Activated naive CD8-positive, alpha-beta T cell treated with anti-CD3 and anti-CD28 coated beads, Interleukin-2, amount 50 U/mL, for 24 hours (primary cell): ENCODE results near the gene CXXC5.

Experiments
- ATAC-seq: fragments of 150-1000 bp; cut with Tn5 transposase; one replicate; pipeline ENCODE4 v1.10.0; 2021
- DNase-seq: peaks from one replicate; pipeline ENCODE4 v3.0.0; 2021
- H3K27ac Mint-ChIP-seq: one replicate; pipeline ENCODE4 v1.8.0; 2021; ENCODE audit warnings: mild to moderate bottlenecking, mixed read lengths
- H3K27me3 Mint-ChIP-seq: one replicate; pipeline ENCODE4 v1.8.0; 2021; ENCODE audit warnings: mixed read lengths
- H3K36me3 Mint-ChIP-seq: one replicate; pipeline ENCODE4 v1.8.0; 2021; ENCODE audit warnings: low read depth, mixed read lengths
- H3K4me1 Mint-ChIP-seq: one replicate; pipeline ENCODE4 v1.8.0; 2021; ENCODE audit warnings: mixed read lengths
- H3K4me3 Mint-ChIP-seq: one replicate; pipeline ENCODE4 v1.8.0; 2021; ENCODE audit warnings: mild to moderate bottlenecking, moderate library complexity, mixed read lengths
- H3K9me3 Mint-ChIP-seq: one replicate; pipeline ENCODE4 v1.8.0; 2021; ENCODE audit warnings: mixed read lengths

CXXC5 gene

GRCh38 chr5:139683295-139684271 is 35.4 kb downstream of the CXXC5 start:
- Mint-ChIP-seq H3K4me1 (peaks cover 30% of the 10 kb centered on the region), H3K4me3 (no peak overlapping the region), H3K27ac (no peak overlapping the region), H3K36me3 (peaks cover 3% of the 10 kb centered on the region), H3K27me3 (no peaks in the 10 kb centered on the region), H3K9me3 (no peaks in the 10 kb centered on the region)
- ATAC-seq (no peak), DNase-seq (no peak)

DNA sequence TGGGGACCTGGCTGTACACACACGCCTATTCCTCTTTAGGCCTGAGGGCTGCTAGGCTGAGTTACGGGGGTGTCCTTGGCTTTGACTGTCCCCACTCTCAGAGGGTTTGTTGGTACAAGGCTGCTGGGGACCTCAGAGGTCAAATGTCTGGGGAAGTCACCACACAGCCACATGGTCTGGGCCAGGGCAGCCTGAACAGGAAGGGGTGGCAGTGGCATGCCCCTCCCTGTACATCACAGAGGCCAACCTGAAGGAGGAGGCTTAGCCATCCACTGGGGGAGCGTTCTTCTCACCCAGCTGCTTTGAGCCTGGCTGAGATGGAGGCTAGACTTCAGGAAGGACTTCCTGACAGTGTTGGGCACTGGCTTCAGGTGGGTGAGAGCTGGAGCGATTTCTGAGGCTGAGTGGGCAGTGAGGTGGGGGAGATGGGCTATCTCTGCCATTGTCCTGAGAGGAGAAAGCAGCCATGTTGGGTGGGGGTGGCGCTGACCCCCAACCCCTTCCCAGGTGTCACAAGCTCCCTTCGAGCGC is 36.3 kb downstream of the CXXC5 start:
- H3K27ac Mint-ChIP-seq, result peak overlapping the region; percentile 69
- DNase-seq (no peak), ATAC-seq (no peak)
- H3K4me3 Mint-ChIP-seq, result no peak overlapping the region
- H3K9me3 Mint-ChIP-seq, result no peaks in the 10 kb centered on the region
- peaks cover 3% of the 10 kb centered on the region for H3K36me3 Mint-ChIP-seq
- H3K27me3 Mint-ChIP-seq, result no peaks in the 10 kb centered on the region
- H3K4me1 Mint-ChIP-seq, result peaks cover 31% of the 10 kb centered on the region

DNA sequence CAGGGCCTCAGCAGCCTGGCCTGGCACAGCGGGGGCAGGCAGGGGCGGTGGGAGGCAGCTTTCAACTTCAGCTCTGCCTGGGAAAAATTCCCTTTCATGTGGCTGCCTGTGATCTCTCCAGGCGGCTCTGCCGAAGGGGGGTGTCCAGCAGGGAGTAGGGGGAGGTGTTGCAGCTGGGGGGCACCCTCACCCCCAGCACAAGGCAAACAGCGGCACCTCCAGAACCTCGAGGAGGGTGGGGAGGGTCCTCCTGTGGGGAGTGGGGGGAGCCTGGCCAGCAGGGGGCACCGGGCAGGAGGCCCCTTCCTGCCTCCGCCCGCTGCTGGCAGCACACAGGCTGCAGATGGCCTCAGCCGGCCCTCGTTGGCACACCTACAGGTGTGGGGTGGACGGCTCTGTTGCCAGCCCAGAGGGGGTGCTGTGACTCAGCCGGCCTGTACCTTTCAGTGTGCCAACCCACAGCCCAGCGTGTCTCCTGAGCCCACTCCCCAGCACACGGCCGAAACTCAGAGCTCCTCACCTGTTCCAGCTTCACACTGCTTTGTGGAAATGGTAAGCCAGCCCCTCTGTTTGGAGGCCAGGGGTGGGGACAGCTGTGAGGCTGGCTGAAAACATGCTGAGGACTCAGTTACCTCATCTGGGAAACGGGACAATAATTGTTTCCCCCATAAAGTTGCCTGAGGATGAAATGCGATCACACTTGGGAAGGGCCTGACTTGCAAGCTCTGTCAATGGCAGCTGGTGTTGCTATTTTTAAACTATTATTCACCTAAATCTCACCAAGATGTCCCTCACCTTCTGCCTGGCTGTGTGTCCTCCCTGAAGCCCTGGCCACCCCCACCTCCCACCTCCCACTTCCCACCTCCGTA is 37.0 kb downstream of the CXXC5 start:
- no peaks in the 10 kb centered on the region for H3K9me3 Mint-ChIP-seq
- ATAC-seq, result peak; percentile 13
- peaks cover 3% of the 10 kb centered on the region for H3K36me3 Mint-ChIP-seq
- no peak overlapping the region for H3K27ac Mint-ChIP-seq
- H3K27me3 Mint-ChIP-seq, result no peaks in the 10 kb centered on the region
- H3K4me3 Mint-ChIP-seq, result no peak overlapping the region
- peaks cover 31% of the 10 kb centered on the region for H3K4me1 Mint-ChIP-seq
- no peak for DNase-seq

DNA sequence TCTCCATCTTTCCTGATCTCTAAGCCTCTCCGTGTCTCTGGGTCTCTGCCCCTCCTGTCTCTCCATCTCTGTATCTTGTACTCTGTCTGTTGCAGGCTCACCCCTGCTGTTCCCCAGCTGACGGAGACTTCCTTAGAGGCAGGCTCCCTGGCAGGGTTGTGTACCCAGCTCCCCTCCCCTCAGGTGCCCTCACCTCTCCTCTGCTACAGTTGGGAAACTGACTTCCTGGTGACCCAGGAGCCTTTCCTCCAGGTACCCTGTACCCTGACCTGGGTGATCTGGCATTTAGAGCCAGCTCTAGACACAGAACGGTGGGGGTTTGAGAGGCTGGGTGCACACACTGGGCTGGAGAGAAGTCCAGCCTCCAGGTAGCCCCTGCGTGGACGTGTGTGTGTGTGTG is 37.7 kb downstream of the CXXC5 start:
- peaks cover 31% of the 10 kb centered on the region for H3K4me1 Mint-ChIP-seq
- H3K9me3 Mint-ChIP-seq, result no peaks in the 10 kb centered on the region
- H3K36me3 Mint-ChIP-seq, result peaks cover 3% of the 10 kb centered on the region
- no peak overlapping the region for H3K4me3 Mint-ChIP-seq
- H3K27ac Mint-ChIP-seq, result no peak overlapping the region
- no peak for DNase-seq
- H3K27me3 Mint-ChIP-seq, result no peaks in the 10 kb centered on the region
- ATAC-seq, result no peak

DNA sequence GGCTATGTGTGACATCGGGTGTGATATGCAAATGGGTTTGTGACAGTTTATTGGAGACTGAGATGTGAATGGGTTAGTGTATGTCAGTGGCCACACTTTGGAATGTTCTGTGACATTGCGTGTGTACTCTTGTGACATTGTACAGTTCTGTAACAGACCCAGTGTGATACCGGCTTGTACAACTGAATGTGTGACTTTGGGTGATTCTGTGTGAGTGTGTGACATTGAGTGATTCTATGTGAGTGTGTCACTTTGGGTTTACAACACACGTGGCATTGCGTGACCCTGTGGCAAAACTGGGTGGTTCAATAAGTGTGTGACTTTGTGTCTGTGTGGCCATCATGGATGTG is 38.2 kb downstream of the CXXC5 start:
- H3K36me3 Mint-ChIP-seq, result peaks cover 3% of the 10 kb centered on the region
- no peak overlapping the region for H3K27ac Mint-ChIP-seq
- DNase-seq (no peak), ATAC-seq (no peak)
- H3K4me3 Mint-ChIP-seq, result no peak overlapping the region
- H3K27me3 Mint-ChIP-seq, result no peaks in the 10 kb centered on the region
- no peaks in the 10 kb centered on the region for H3K9me3 Mint-ChIP-seq
- peaks cover 31% of the 10 kb centered on the region for H3K4me1 Mint-ChIP-seq

GRCh38 chr5:139686706-139687441 is 38.7 kb downstream of the CXXC5 start:
- no peak for ATAC-seq
- Mint-ChIP-seq H3K4me1 (peaks cover 31% of the 10 kb centered on the region), H3K36me3 (peaks cover 3% of the 10 kb centered on the region), H3K27ac (no peak overlapping the region), H3K27me3 (no peaks in the 10 kb centered on the region), H3K9me3 (no peaks in the 10 kb centered on the region), H3K4me3 (no peak overlapping the region)
- no peak for DNase-seq

- no peak overlapping the region for H3K27ac Mint-ChIP-seq
- DNase-seq, result no peak
- H3K4me3 Mint-ChIP-seq, result no peak overlapping the region
- H3K4me1 Mint-ChIP-seq, result peaks cover 31% of the 10 kb centered on the region
- ATAC-seq, result no peak
- peaks cover 3% of the 10 kb centered on the region for H3K36me3 Mint-ChIP-seq
- H3K27me3 Mint-ChIP-seq, result no peaks in the 10 kb centered on the region
- no peaks in the 10 kb centered on the region for H3K9me3 Mint-ChIP-seq
Measured at GRCh38 chr5:139687656-139688055, 39.5 kb downstream of the CXXC5 start.

- no peak overlapping the region for H3K27ac Mint-ChIP-seq
- H3K27me3 Mint-ChIP-seq, result no peaks in the 10 kb centered on the region
- DNase-seq (no peak), ATAC-seq (no peak)
- H3K9me3 Mint-ChIP-seq, result no peaks in the 10 kb centered on the region
- peaks cover 26% of the 10 kb centered on the region for H3K4me1 Mint-ChIP-seq
- no peak overlapping the region for H3K4me3 Mint-ChIP-seq
- peaks cover 2% of the 10 kb centered on the region for H3K36me3 Mint-ChIP-seq
Measured at GRCh38 chr5:139688088-139688702, 40.0 kb downstream of the CXXC5 start.

DNA sequence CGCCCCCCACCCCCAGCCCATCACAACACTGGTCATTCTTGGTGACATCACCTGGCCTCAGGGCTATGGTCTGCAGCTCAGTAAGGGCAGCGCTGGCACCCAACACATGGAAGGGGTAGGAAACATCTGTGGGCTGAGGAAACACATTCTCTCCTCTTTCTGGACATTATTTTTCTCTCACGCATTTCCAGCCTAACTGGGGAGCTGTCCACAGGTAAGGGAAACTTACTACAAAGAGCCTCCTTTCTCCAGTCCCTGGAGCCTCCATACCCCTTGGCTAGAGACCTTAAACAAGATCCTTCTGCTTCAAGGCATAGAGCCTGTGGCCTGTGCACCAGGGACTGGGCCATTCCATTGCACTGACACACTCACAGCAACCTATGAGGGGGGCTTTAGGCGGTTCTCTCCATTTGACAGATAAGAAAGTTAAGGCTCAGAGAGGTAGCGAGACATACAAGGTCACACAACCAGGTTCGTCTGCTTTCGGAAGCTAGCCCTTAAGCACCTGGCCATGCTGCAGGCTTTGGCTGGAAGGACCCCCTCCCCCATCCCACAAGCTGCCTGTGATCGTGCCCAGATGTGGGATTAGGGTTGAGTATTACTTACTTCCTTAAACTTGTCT is 40.7 kb downstream of the CXXC5 start:
- peaks cover 21% of the 10 kb centered on the region for H3K4me1 Mint-ChIP-seq
- no peaks in the 10 kb centered on the region for H3K36me3 Mint-ChIP-seq
- H3K9me3 Mint-ChIP-seq, result no peaks in the 10 kb centered on the region
- no peak overlapping the region for H3K4me3 Mint-ChIP-seq
- H3K27me3 Mint-ChIP-seq, result no peaks in the 10 kb centered on the region
- no peak overlapping the region for H3K27ac Mint-ChIP-seq
- ATAC-seq (no peak), DNase-seq (no peak)

GRCh38 chr5:139689631-139690063 is 41.5 kb downstream of the CXXC5 start:
- H3K9me3 Mint-ChIP-seq, result no peaks in the 10 kb centered on the region
- H3K27me3 Mint-ChIP-seq, result no peaks in the 10 kb centered on the region
- peaks cover 16% of the 10 kb centered on the region for H3K4me1 Mint-ChIP-seq
- no peak for DNase-seq
- H3K27ac Mint-ChIP-seq, result no peak overlapping the region
- H3K36me3 Mint-ChIP-seq, result no peaks in the 10 kb centered on the region
- peak; percentile 16 for ATAC-seq
- H3K4me3 Mint-ChIP-seq, result no peak overlapping the region

GRCh38 chr5:139690064-139690802 is 42.1 kb downstream of the CXXC5 start:
- Mint-ChIP-seq H3K27me3 (no peaks in the 10 kb centered on the region), H3K4me3 (no peak overlapping the region), H3K27ac (no peak overlapping the region), H3K36me3 (no peaks in the 10 kb centered on the region), H3K4me1 (peaks cover 16% of the 10 kb centered on the region), H3K9me3 (no peaks in the 10 kb centered on the region)
- DNase-seq (no peak), ATAC-seq (no peak)

DNA sequence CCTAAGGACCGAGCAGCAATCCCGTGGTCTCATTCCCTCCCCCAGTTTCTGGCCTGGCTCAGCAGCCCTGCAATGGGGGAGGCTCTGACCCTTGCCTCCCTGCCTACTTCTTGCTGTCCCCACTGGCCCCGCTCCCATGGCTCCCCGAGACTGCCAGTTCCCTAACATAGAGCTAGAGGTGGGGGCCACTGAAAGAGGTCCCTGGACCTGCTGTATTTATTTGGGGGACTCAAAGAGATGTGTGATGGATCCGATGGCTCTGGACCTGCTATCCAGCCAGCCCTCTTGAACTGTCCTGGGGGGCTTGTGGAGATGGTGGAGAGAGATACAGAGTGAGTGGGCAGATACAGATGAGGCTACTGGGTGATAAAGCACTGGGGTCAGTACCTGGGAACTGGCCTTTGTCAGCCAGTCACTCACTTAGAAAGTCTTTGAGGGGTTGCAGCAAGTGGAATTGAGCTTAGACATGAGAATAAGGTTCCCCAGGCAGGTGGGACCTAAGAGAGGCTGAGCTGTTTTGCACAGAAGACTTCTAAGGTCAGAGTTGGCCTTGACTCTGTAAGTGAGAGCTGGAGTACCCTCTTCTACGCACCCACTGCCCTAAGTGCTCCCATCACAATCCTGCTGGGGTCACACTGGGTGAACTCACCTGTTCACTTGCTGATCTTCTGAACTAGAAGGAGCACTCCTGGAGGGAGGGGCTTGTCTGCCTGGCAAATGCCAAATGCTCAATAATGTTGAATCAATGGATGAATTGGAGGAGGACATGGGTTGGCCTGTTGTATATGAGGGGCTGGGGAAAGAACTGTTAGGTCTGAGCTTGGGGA is 42.9 kb downstream of the CXXC5 start:
- DNase-seq (no peak), ATAC-seq (no peak)
- Mint-ChIP-seq H3K27ac (no peak overlapping the region), H3K4me1 (peaks cover 13% of the 10 kb centered on the region), H3K27me3 (no peaks in the 10 kb centered on the region), H3K36me3 (no peaks in the 10 kb centered on the region), H3K9me3 (no peaks in the 10 kb centered on the region), H3K4me3 (no peak overlapping the region)
